ENCODE measurements around the gene KCNJ8. TPM values are rescaled to one million over a fixed set of nuclear protein-coding genes. Genes with fewer than 3 reads are reported as not detected.
"Not testable (repeated sequence)": the region's sequence is repeated elsewhere in the genome, so short reads cannot be mapped to it uniquely, and the experiment has no call there.

The KCNJ8 gene
- total RNA-seq, 1 donor, result 5.1 TPM

DNA sequence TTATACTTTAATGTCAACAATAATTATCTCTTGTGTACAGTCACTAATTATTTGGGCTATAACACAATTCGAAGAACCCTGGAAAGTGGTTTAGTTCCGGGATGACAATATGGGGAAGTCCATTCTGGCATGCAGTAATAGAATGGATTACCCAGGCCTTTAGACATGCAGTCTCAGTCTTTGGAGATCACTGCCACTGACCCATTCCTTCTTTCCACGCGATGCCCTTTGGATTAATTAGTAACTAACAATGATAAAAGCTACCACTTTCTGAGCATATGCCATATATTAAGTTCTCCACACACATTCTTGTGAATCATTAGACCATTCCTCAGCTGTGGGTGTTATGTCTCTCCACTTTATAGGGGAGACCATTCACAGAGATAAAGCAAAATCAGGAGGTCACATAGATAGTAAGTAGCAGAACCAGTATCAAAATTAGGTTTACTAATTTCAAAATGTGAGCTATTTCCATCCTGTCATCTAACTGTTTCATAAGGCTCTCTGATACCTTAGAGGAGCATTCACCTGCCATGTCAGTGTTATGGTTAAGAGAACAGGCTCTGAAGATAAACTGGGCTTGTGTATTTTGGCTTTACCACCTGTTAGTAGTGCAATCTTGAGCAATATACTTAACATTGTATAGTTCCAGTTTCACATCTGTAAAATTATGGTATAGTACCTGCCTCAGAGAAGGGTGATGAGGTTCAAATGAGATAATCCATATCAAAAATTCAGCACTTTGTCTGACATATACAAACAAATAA lies 27.2 kb upstream of the KCNJ8 start:
- no peak for DNase-seq (ENCODE audit: insufficient read length, low spot score, missing footprints)
- H3K9me3 ChIP-seq (ENCODE audit: low read depth, low read length), result no peaks in the 10 kb centered on the region
- no peak overlapping the region for H3K4me3 ChIP-seq (ENCODE audit: insufficient read depth, low read length)
- no peaks in the 10 kb centered on the region for H4K20me1 ChIP-seq (ENCODE audit: insufficient read depth, low read length)
- no peak overlapping the region for H2AFZ ChIP-seq (ENCODE audit: low read length)
- H3K27me3 ChIP-seq (ENCODE audit: insufficient read depth, low read length), result no peaks in the 10 kb centered on the region
- no peak overlapping the region for H3K27ac ChIP-seq (ENCODE audit: low read depth, low read length)
- H3K4me2 ChIP-seq (ENCODE audit: insufficient read depth, low read length), result no peak overlapping the region
- no peaks in the 10 kb centered on the region for H3K4me1 ChIP-seq (ENCODE audit: insufficient read depth, low read length)
- TF ChIP-seq, protein P1, sequence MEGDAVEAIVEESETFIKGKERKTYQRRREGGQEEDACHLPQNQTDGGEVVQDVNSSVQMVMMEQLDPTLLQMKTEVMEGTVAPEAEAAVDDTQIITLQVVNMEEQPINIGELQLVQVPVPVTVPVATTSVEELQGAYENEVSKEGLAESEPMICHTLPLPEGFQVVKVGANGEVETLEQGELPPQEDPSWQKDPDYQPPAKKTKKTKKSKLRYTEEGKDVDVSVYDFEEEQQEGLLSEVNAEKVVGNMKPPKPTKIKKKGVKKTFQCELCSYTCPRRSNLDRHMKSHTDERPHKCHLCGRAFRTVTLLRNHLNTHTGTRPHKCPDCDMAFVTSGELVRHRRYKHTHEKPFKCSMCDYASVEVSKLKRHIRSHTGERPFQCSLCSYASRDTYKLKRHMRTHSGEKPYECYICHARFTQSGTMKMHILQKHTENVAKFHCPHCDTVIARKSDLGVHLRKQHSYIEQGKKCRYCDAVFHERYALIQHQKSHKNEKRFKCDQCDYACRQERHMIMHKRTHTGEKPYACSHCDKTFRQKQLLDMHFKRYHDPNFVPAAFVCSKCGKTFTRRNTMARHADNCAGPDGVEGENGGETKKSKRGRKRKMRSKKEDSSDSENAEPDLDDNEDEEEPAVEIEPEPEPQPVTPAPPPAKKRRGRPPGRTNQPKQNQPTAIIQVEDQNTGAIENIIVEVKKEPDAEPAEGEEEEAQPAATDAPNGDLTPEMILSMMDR (IDR thresholded peaks at IDR 0.05; ENCODE audit: extremely low read depth, low read depth, low read length), result no peak
- no peaks in the 10 kb centered on the region for H3K79me2 ChIP-seq (ENCODE audit: insufficient read depth, low read length)
- no peaks in the 10 kb centered on the region for H3K36me3 ChIP-seq (ENCODE audit: insufficient read depth, low read length)

DNA sequence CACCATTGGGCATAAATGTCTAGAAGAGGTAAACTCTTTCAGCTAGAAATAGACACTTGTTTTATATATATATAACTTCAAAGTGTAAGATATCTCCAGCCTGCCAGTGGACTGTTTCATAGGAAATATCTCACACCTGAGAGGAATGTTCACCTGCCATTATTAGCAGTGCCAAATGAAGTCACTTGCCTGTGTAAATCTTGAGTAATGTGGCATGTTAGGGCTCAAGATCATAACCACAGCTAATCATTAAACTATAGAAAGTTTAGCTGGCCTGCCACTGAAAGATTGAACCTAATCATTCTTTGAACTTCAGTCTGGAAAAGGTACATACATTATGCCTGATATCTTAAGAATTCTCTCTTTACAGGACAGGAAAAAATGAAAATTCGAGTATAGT lies 25.5 kb upstream of the KCNJ8 start:
- no peak for DNase-seq (ENCODE audit: insufficient read length, low spot score, missing footprints)
- H3K36me3 ChIP-seq (ENCODE audit: insufficient read depth, low read length), result no peaks in the 10 kb centered on the region
- TF ChIP-seq, protein P1 (IDR thresholded peaks at IDR 0.05; ENCODE audit: extremely low read depth, low read depth, low read length), result no peak

DNA sequence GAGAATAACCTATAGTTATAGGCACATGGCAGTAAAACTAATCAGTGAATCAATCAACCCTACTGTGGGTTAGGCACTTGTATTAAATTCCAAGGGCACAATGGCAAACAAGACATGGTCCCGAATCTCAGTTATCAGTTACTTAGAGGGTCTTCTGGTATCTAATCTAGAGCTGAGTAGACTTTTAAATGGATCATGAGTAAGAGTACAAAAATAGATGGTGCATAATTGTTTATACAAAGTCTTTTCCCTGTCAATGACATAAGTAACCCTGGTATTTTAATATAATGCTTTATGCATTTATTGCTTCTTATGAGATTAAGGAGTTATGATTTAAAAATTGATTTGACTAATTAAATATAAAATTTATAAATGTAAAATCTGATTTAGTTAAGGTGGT lies 23.0 kb upstream of the KCNJ8 start:
- TF ChIP-seq, protein P1 (IDR thresholded peaks at IDR 0.05; ENCODE audit: extremely low read depth, low read depth, low read length), result no peak
- no peak for DNase-seq (ENCODE audit: insufficient read length, low spot score, missing footprints)

More for the DNA sequence above, 25.5 kb upstream of the KCNJ8 start:
- H3K4me3 ChIP-seq (ENCODE audit: insufficient read depth, low read length), result no peak overlapping the region
- H4K20me1 ChIP-seq (ENCODE audit: insufficient read depth, low read length), result no peaks in the 10 kb centered on the region
- no peaks in the 10 kb centered on the region for H3K27me3 ChIP-seq (ENCODE audit: insufficient read depth, low read length)
- no peaks in the 10 kb centered on the region for H3K79me2 ChIP-seq (ENCODE audit: insufficient read depth, low read length)
- H3K4me2 ChIP-seq (ENCODE audit: insufficient read depth, low read length), result no peak overlapping the region
- H3K9me3 ChIP-seq (ENCODE audit: low read depth, low read length), result no peaks in the 10 kb centered on the region
- no peaks in the 10 kb centered on the region for H3K4me1 ChIP-seq (ENCODE audit: insufficient read depth, low read length)
- no peak overlapping the region for H3K27ac ChIP-seq (ENCODE audit: low read depth, low read length)
- no peak overlapping the region for H2AFZ ChIP-seq (ENCODE audit: low read length)

GRCh38 chr12:21795648-21796328 lies 21.3 kb upstream of the KCNJ8 start:
- Histone ChIP-seq H2AFZ (ENCODE audit: low read length) (no peak overlapping the region), H3K4me3 (ENCODE audit: insufficient read depth, low read length) (no peak overlapping the region), H3K27ac (ENCODE audit: low read depth, low read length) (no peak overlapping the region), H3K36me3 (ENCODE audit: insufficient read depth, low read length) (no peaks in the 10 kb centered on the region), H3K9me3 (ENCODE audit: low read depth, low read length) (no peaks in the 10 kb centered on the region), H3K4me2 (ENCODE audit: insufficient read depth, low read length) (no peak overlapping the region), H3K79me2 (ENCODE audit: insufficient read depth, low read length) (no peaks in the 10 kb centered on the region), H3K4me1 (ENCODE audit: insufficient read depth, low read length) (no peaks in the 10 kb centered on the region), H4K20me1 (ENCODE audit: insufficient read depth, low read length) (no peaks in the 10 kb centered on the region), H3K27me3 (ENCODE audit: insufficient read depth, low read length) (no peaks in the 10 kb centered on the region)
- no peak for DNase-seq (ENCODE audit: insufficient read length, low spot score, missing footprints)
- TF ChIP-seq, protein P1 (IDR thresholded peaks at IDR 0.05; ENCODE audit: extremely low read depth, low read depth, low read length), result no peak

More for the DNA sequence above, 23.0 kb upstream of the KCNJ8 start:
- Histone ChIP-seq H3K9me3 (ENCODE audit: low read depth, low read length) (no peaks in the 10 kb centered on the region), H4K20me1 (ENCODE audit: insufficient read depth, low read length) (no peaks in the 10 kb centered on the region), H3K79me2 (ENCODE audit: insufficient read depth, low read length) (no peaks in the 10 kb centered on the region), H2AFZ (ENCODE audit: low read length) (no peak overlapping the region), H3K27ac (ENCODE audit: low read depth, low read length) (no peak overlapping the region), H3K4me1 (ENCODE audit: insufficient read depth, low read length) (no peaks in the 10 kb centered on the region), H3K36me3 (ENCODE audit: insufficient read depth, low read length) (no peaks in the 10 kb centered on the region), H3K4me3 (ENCODE audit: insufficient read depth, low read length) (no peak overlapping the region), H3K4me2 (ENCODE audit: insufficient read depth, low read length) (no peak overlapping the region), H3K27me3 (ENCODE audit: insufficient read depth, low read length) (no peaks in the 10 kb centered on the region)

DNA sequence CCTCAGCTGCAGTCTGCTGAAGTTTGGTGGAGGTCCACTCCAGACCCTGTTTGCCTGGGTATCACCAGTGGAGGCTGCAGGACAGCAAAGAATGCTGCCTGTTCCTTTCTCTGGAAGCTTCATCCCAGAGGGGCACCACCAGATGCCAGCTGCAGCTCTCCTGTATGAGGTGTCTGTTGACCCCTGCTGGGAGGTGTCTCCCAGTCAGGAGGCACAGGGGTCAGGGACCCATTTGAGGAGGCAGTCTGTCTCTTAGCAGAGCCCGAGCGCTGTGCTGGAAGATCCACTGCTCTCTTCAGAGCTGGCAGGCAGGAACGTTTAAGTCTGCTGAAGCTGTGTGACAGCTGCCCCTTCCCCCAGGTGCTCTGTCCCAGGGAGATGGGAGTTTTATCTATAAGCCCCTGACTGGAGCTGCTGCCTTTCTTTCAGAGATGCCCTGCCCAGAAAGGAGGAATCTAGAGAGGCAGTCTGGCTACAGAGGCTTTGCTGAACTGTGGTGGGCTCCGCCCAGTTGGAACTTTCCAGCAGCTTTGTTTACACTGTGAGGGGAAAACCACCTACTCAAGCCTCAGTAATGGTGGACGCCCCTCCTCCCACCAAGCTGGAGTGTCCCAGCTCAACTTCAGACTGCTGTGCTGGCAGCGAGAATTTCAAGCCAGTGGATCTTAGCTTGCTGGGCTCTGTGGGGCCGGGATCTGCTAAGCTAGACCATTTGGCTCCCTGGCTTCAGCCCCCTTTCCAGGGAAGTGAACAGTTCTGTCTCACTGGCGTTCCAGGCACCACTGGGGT lies 20.5 kb upstream of the KCNJ8 start:
- H3K4me3 ChIP-seq (ENCODE audit: insufficient read depth, low read length); H3K9me3 ChIP-seq (ENCODE audit: low read depth, low read length); H3K27ac ChIP-seq (ENCODE audit: low read depth, low read length); H2AFZ ChIP-seq (ENCODE audit: low read length); H4K20me1 ChIP-seq (ENCODE audit: insufficient read depth, low read length); DNase-seq (ENCODE audit: insufficient read length, low spot score, missing footprints); H3K79me2 ChIP-seq (ENCODE audit: insufficient read depth, low read length); H3K27me3 ChIP-seq (ENCODE audit: insufficient read depth, low read length); H3K4me1 ChIP-seq (ENCODE audit: insufficient read depth, low read length); H3K36me3 ChIP-seq (ENCODE audit: insufficient read depth, low read length); H3K4me2 ChIP-seq (ENCODE audit: insufficient read depth, low read length): not testable (repeated sequence)

Data from osteoblast (primary cell).